ENCODE measurements around the gene CLRN2. TPM values are rescaled to one million over a fixed set of nuclear protein-coding genes. Genes with fewer than 3 reads are reported as not detected.

The CLRN2 gene
- polyA plus RNA-seq, 1 experiment, result not detected

DNA sequence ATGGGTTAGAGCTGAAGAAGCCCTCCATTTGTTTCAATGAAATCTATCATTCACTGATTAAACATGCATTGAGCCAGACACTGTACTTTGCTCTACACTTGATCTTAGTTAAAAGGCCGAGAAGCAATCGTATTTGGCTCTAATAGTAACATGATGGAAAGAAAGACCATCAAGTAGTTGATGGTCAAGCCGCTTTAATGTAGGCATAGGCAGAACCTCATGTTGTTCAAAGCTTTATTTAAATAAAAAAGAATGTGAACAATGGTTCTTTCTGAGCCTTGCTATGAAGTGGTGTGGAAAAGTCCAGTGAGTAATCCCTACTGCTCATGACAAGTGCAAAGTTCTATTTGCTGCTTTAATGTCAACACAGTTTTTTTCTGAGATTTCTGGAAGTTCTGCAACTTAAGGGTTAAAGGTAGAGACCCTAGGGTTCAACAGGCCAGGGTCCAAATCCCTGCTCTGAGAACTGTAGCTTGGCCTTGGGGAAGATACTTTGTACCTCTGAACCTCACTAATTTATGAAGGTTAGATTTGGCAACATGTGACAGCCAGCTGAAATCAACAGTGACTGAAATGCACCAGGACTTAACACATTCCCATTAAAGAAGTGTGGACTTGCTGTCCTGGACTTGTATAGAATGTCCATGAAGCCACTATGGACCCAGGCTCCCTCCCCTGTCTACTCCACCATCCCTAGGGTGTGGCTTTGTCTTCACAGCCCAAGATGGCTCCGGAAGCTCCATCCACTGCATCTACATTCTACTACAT, 44.2 kb downstream of the CLRN2 start:
- Histone ChIP-seq H3K36me3 (ENCODE audit: control insufficient read depth, insufficient read depth, low read length) (no peaks in the 10 kb centered on the region), H3K27me3 (ENCODE audit: control insufficient read depth, insufficient read depth, low read length) (no peaks in the 10 kb centered on the region; the same call in 1 of the 2 replicates), H3K4me3 (ENCODE audit: low read depth, low read length) (no peak overlapping the region)
- TF ChIP-seq CTCF (IDR thresholded peaks at IDR 0.05; ENCODE audit: insufficient read depth, low read depth, low read length), result no peak
- POLR2A ChIA-PET, result no interaction called here
- CTCF ChIA-PET, result interaction anchor here (0.6 to 3.3 kb wide), 4 partner anchors 10 to 268 kb away, joined by 3 to 15 read pairs (median 4); no protein-coding TSS in a partner anchor
- DNase-seq (ENCODE audit: low read depth), result no peak

DNA sequence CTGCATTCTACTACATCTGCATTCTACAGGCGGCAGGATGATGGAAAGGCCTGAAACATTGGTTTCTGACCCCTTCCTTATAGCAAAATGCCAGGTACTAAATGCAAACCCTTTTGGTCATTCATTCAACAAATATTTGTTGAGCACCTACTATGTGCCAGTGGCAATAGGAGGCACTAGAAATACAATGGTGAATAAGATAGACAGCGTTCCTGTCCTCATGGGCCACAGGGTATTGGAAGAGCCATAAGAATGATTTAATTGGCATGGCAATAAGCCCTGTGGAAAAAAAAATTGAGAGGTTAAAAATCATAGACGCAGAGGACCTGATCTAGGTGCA, 44.7 kb downstream of the CLRN2 start:
- ChIA-PET POLR2A (no interaction called here), CTCF (interaction anchor here (0.6 to 3.3 kb wide), 2 partner anchors 11 to 268 kb away, joined by 3 to 15 read pairs; no protein-coding TSS in a partner anchor)
- DNase-seq (ENCODE audit: low read depth), result no peak
- Histone ChIP-seq H3K4me3 (ENCODE audit: low read depth, low read length) (no peak overlapping the region), H3K27me3 (ENCODE audit: control insufficient read depth, insufficient read depth, low read length) (no peaks in the 10 kb centered on the region; the same call in 1 of the 2 replicates), H3K36me3 (ENCODE audit: control insufficient read depth, insufficient read depth, low read length) (no peaks in the 10 kb centered on the region)
- no peak for TF ChIP-seq CTCF (IDR thresholded peaks at IDR 0.05; ENCODE audit: insufficient read depth, low read depth, low read length)

- TF ChIP-seq CTCF (IDR thresholded peaks at IDR 0.05; ENCODE audit: insufficient read depth, low read depth, low read length), result no peak
- Histone ChIP-seq H3K27me3 (ENCODE audit: control insufficient read depth, insufficient read depth, low read length) (no peaks in the 10 kb centered on the region; the same call in 1 of the 2 replicates), H3K4me3 (ENCODE audit: low read depth, low read length) (no peak overlapping the region), H3K36me3 (ENCODE audit: control insufficient read depth, insufficient read depth, low read length) (no peaks in the 10 kb centered on the region)
- DNase-seq (ENCODE audit: low read depth), result no peak
- CTCF ChIA-PET, result interaction anchor here (3.3 kb wide), 1 partner anchor 11 kb away, joined by 15 read pairs; no protein-coding TSS in a partner anchor
- POLR2A ChIA-PET, result no interaction called here
Observed at GRCh38 chr4:17560065-17560673, 45.2 kb downstream of the CLRN2 start.

DNA sequence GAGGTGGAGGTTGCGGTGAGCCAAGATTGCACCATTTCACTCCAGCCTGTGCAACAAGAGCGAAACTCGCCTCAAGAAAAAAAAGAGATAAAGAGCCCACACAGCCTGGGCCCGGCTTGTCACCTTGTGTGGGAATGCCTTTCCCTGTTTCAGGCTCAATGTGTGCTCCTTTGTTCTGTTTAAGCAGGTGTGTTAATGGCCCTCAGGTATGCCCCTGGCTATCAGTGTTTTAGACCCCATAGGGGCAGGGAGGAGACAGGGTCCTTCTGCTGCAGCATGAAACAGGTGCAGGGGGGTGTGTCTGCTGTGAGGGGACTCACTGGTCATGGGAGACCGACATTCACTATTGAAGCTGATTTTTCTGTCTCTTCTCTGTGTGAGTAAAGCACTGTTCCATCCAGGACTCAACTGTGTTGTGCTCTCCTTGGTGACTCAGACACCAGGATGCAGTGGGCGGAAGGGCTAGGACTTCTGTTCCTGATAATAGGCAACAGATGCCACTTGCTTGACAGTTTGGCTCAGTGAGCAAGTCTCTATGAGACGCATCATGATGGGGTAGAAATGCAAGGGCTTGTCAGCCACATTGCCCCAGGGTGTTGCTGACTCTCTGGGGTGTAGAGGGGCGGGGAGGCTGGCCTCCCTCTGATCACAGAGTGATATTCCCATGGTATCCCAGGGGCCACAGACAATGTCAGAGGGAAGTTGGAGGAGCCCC, 46.4 kb downstream of the CLRN2 start:
- CTCF ChIA-PET, result no interaction called here
- TF ChIP-seq CTCF (IDR thresholded peaks at IDR 0.05; ENCODE audit: insufficient read depth, low read depth, low read length), result no peak
- POLR2A ChIA-PET, result no interaction called here
- DNase-seq (ENCODE audit: low read depth), result peak; percentile 66
- H3K36me3 ChIP-seq (ENCODE audit: control insufficient read depth, insufficient read depth, low read length), result no peaks in the 10 kb centered on the region
- no peaks in the 10 kb centered on the region for H3K27me3 ChIP-seq (ENCODE audit: control insufficient read depth, insufficient read depth, low read length)
- no peak overlapping the region for H3K4me3 ChIP-seq (ENCODE audit: low read depth, low read length)

- H3K27me3 ChIP-seq (ENCODE audit: control insufficient read depth, insufficient read depth, low read length), result no peaks in the 10 kb centered on the region
- TF ChIP-seq CTCF (IDR thresholded peaks at IDR 0.05; ENCODE audit: insufficient read depth, low read depth, low read length), result no peak
- no peak overlapping the region for H3K4me3 ChIP-seq (ENCODE audit: low read depth, low read length)
- H3K36me3 ChIP-seq (ENCODE audit: control insufficient read depth, insufficient read depth, low read length), result no peaks in the 10 kb centered on the region
- ChIA-PET CTCF (interaction anchor here (0.8 kb wide), 1 partner anchor 1026 kb away, joined by 3 read pairs; no protein-coding TSS in a partner anchor), POLR2A (no interaction called here)
- no peak for DNase-seq (ENCODE audit: low read depth)
Observed at GRCh38 chr4:17562157-17562556, 47.2 kb downstream of the CLRN2 start.
